Retinal pigment epithelial cell (primary cell): Measurements from ENCODE around the gene GRM8.

Experiments
- DNase-seq: peaks from one replicate; pipeline ENCODE4 v3.0.0-alpha.2; 2010; ENCODE audit warnings: low read depth
- H3K4me3 ChIP-seq: 2 replicates; pipeline ENCODE4 v1.5.1; 2011; ENCODE audit warnings: mild to moderate bottlenecking, low read length, control low read depth, moderate library complexity
- TF ChIP-seq, protein P1 (sequence below): conservative IDR thresholded peaks from 2 replicates; pipeline ENCODE4 v1.5.1; 2011; ENCODE audit warnings: low read depth, low read length, control low read depth, inconsistent platforms

The GRM8 gene

GRCh38 chr7:126436213-126436868 is 816.4 kb downstream of the GRM8 start:
- no peak overlapping the region for H3K4me3 ChIP-seq
- DNase-seq: no peak
- TF ChIP-seq, protein P1, sequence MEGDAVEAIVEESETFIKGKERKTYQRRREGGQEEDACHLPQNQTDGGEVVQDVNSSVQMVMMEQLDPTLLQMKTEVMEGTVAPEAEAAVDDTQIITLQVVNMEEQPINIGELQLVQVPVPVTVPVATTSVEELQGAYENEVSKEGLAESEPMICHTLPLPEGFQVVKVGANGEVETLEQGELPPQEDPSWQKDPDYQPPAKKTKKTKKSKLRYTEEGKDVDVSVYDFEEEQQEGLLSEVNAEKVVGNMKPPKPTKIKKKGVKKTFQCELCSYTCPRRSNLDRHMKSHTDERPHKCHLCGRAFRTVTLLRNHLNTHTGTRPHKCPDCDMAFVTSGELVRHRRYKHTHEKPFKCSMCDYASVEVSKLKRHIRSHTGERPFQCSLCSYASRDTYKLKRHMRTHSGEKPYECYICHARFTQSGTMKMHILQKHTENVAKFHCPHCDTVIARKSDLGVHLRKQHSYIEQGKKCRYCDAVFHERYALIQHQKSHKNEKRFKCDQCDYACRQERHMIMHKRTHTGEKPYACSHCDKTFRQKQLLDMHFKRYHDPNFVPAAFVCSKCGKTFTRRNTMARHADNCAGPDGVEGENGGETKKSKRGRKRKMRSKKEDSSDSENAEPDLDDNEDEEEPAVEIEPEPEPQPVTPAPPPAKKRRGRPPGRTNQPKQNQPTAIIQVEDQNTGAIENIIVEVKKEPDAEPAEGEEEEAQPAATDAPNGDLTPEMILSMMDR: no peak

DNA sequence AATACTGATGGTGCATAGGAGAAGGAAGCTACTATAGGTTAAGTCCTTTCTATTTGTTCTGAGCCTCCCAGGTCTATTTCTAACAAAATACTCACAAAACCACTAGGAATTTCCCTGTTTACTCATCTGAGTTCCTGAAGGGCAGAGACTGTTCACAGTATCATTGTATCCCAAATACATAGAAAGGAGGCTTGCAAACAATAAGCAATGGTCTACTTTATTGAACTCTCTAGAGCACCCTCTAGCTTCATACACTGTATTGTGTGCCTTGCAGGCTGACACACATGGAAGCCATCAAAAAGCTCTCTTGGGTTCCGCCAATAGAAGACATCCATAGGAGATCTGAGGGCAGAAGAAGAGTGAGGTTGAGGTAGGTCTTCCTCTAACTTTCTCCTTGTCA is 826.1 kb downstream of the GRM8 start:
- no peak for DNase-seq
- TF ChIP-seq, protein P1: no peak
- no peak overlapping the region for H3K4me3 ChIP-seq

DNA sequence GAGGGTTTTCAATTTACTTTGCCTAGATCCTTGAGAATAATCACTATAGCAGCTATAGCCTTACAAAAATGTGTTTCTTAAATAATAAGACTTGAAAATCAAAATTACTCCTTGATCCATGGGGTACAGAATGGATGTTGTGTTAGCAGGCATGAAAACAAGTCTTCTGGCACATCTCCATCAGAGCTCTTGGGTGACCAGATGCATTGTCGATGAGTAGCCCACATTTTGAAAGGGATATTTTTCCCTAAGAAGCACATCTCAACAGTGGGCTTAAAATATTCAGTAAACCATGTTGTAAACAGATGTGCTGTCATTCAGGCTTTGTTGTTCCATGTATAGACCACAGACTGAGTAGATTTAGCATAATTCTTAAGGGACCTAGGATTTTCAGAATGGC is 827.8 kb downstream of the GRM8 start:
- TF ChIP-seq, protein P1: no peak
- no peak overlapping the region for H3K4me3 ChIP-seq
- no peak for DNase-seq

DNA sequence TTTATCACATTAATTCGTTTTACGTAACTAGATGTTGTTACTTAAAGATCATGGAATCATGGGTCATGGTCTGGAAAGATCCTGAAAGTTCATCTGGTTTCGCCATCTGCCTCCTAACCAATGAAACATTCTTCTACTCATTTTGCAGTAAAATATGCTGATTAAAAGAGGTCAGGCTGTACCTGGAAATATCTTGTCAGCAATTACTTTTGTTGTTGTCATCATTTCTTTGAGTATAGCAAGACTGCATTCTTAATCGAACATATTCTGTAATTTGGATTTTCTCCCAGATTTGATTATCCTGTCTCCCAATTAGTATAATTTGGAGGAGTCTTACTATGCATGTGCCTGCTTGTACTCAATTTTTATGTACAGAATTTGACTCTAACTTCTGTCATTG is 833.7 kb downstream of the GRM8 start:
- no peak overlapping the region for H3K4me3 ChIP-seq
- TF ChIP-seq, protein P1: no peak
- DNase-seq: no peak

GRCh38 chr7:126411821-126412383 is 840.8 kb downstream of the GRM8 start:
- no peak for DNase-seq
- H3K4me3 ChIP-seq: no peak overlapping the region
- TF ChIP-seq, protein P1: no peak

DNA sequence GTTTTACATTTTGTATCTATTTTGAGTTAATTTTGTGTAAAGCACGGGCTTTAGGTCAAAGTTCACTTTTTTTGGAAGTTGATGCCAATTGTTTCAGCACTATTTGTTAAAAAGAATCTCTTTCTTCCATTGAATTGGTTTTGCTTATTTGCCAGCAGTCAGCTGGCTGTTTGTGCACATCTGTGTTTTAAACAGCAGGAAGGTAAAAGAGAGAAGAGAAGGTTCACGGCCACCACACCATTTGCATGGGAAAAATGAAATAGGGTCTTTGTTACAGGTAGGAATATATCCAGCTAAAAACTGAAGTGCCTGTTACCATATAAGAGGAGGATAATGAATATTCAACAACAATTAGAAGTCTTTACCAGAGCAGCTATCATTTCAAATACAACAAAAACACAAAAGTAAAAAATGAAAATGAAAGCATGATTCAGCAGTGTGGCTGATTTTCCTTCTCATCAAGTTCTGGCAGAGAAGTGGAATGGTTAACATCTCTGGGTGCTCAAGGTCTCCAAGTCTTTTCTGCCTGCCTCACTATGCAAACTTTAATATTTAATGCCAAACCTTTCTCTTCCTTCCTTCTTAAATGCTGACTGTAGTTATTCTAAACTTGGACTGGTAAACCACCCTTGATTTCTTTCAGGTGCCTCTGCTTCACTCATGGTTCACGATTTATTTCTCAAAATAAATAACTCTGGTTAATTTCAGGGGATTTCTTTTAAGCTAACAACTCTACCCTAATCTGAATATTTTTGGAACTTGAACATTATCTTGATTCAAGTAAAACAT is 841.5 kb downstream of the GRM8 start:
- H3K4me3 ChIP-seq: no peak overlapping the region
- DNase-seq: no peak
- TF ChIP-seq, protein P1: no peak
